Astrocyte (in vitro differentiated cells and primary cell): ENCODE results near the gene FIG4. TPM values are rescaled to one million over a fixed set of nuclear protein-coding genes. Genes with fewer than 3 reads are reported as not detected.
"Not testable (repeated sequence)": the region's sequence is repeated elsewhere in the genome, so short reads cannot be mapped to it uniquely, and the experiment has no call there.

Source experiments
- DNase-seq: peaks from one replicate; pipeline ENCODE4 v3.0.0-alpha.2; 2010; ENCODE audit warnings: low read depth
- FAIRE-seq: peaks from 2 replicates; lab custom pipeline; 2011; peaks lifted over from hg19 to GRCh38; lab: Jason Lieb, UNC
- H2AFZ ChIP-seq: 2 replicates; pipeline ENCODE4 v1.6.0; 2012; ENCODE audit warnings: low read depth, low read length, inconsistent platforms
- H3K27ac ChIP-seq: 2 replicates; pipeline ENCODE4 v1.5.1; 2011; ENCODE audit warnings: low read depth, low read length, inconsistent platforms
- H3K27me3 ChIP-seq: 2 replicates; pipeline ENCODE4 v1.6.0; 2011; ENCODE audit warnings: low read length, inconsistent platforms; ENCODE audit not compliant: insufficient read depth
- H3K36me3 ChIP-seq: 2 replicates; pipeline ENCODE4 v1.5.1; 2011; ENCODE audit warnings: low read length, inconsistent platforms; ENCODE audit not compliant: insufficient read depth
- H3K4me1 ChIP-seq: 2 replicates; pipeline ENCODE4 v1.5.1; 2011; ENCODE audit warnings: low read length, inconsistent platforms; ENCODE audit not compliant: insufficient read depth
- H3K4me2 ChIP-seq: 2 replicates; pipeline ENCODE4 v1.6.0; 2012; ENCODE audit warnings: low read length, inconsistent platforms
- H3K4me3 ChIP-seq: 2 replicates; pipeline ENCODE4 v1.5.1; 2011; ENCODE audit warnings: low read depth, mild to moderate bottlenecking, low read length, inconsistent platforms; ENCODE audit not compliant: insufficient read depth
- H3K79me2 ChIP-seq: 2 replicates; pipeline ENCODE4 v1.6.0; 2012; ENCODE audit warnings: mild to moderate bottlenecking, low read length, inconsistent platforms; ENCODE audit not compliant: insufficient read depth
- H3K9ac ChIP-seq: 2 replicates; pipeline ENCODE4 v1.6.0; 2012; ENCODE audit warnings: mild to moderate bottlenecking, low read length, inconsistent platforms
- H3K9me3 ChIP-seq: 2 replicates; pipeline ENCODE4 v1.5.1; 2012; ENCODE audit warnings: low read depth, mild to moderate bottlenecking, low read length, inconsistent platforms; ENCODE audit not compliant: insufficient read depth
- H4K20me1 ChIP-seq: 2 replicates; pipeline ENCODE4 v1.6.0; 2012; ENCODE audit warnings: low read length, inconsistent platforms; ENCODE audit not compliant: insufficient read depth
- H3K27ac Mint-ChIP-seq: one replicate; pipeline ENCODE4 v1.8.0; 2021; ENCODE audit warnings: mild to moderate bottlenecking, mixed read lengths; ENCODE audit not compliant: unreplicated experiment
- H3K27me3 Mint-ChIP-seq: one replicate; pipeline ENCODE4 v1.8.0; 2021; ENCODE audit warnings: low read depth, mixed read lengths; ENCODE audit not compliant: unreplicated experiment
- H3K36me3 Mint-ChIP-seq: one replicate; pipeline ENCODE4 v1.8.0; 2021; ENCODE audit warnings: low read depth, mixed read lengths; ENCODE audit not compliant: unreplicated experiment
- H3K4me1 Mint-ChIP-seq: one replicate; pipeline ENCODE4 v1.8.0; 2021; ENCODE audit warnings: low read depth, mixed read lengths; ENCODE audit not compliant: unreplicated experiment
- H3K4me3 Mint-ChIP-seq: one replicate; pipeline ENCODE4 v1.8.0; 2021; ENCODE audit warnings: mild to moderate bottlenecking, moderate library complexity, mixed read lengths; ENCODE audit not compliant: unreplicated experiment
- H3K9me3 Mint-ChIP-seq: one replicate; pipeline ENCODE4 v1.8.0; 2021; ENCODE audit warnings: mild to moderate bottlenecking, mixed read lengths; ENCODE audit not compliant: unreplicated experiment
- CTCF ChIP-seq: IDR thresholded peaks from 2 replicates; pipeline ENCODE4 v1.5.1; 2011; ENCODE audit warnings: low read depth, mild to moderate bottlenecking, inconsistent platforms, low read length, moderate library complexity; ENCODE audit not compliant: insufficient read depth
- EZH2 ChIP-seq: IDR thresholded peaks from 2 replicates; pipeline ENCODE4 v1.6.1; 2012; ENCODE audit warnings: mild to moderate bottlenecking, low read length, inconsistent platforms; ENCODE audit not compliant: insufficient read depth
- total RNA-seq: library from RNA; stranded (reverse); gene quantifications from 2 replicates; pipeline ENCODE4 v1.2.1, GENCODE V29; 2021

Gene FIG4
- total RNA-seq, 1 donor from 2014 or later = 8.4 TPM

GRCh38 chr6:109720311-109720710 lies 29.2 kb downstream of the FIG4 start:
- H3K27ac ChIP-seq = no peak overlapping the region
- Mint-ChIP-seq H3K9me3 (peaks cover 4% of the 10 kb centered on the region), H3K27ac (no peak overlapping the region), H3K27me3 (no peaks in the 10 kb centered on the region), H3K36me3 (peaks cover 1% of the 10 kb centered on the region), H3K4me1 (no peaks in the 10 kb centered on the region), H3K4me3 (no peak overlapping the region)
- FAIRE-seq (no peak), DNase-seq (no peak)
- no peaks in the 10 kb centered on the region for H4K20me1 ChIP-seq
- no peak overlapping the region for H3K9ac ChIP-seq
- H3K4me3 ChIP-seq = no peak overlapping the region
- no peak for TF ChIP-seq CTCF
- no peak for TF ChIP-seq EZH2
- no peak overlapping the region for H2AFZ ChIP-seq
- no peak overlapping the region for H3K4me2 ChIP-seq
- H3K79me2 ChIP-seq = no peaks in the 10 kb centered on the region
- H3K9me3 ChIP-seq = no peaks in the 10 kb centered on the region
- no peaks in the 10 kb centered on the region for H3K4me1 ChIP-seq
- no peaks in the 10 kb centered on the region for H3K27me3 ChIP-seq
- H3K36me3 ChIP-seq = no peaks in the 10 kb centered on the region

GRCh38 chr6:109722011-109722410 lies 30.9 kb downstream of the FIG4 start:
- TF ChIP-seq EZH2 (no peak), CTCF (no peak)
- Histone ChIP-seq H4K20me1 (no peaks in the 10 kb centered on the region), H3K27me3 (no peaks in the 10 kb centered on the region), H3K4me1 (no peaks in the 10 kb centered on the region), H3K36me3 (no peaks in the 10 kb centered on the region), H3K27ac (no peak overlapping the region), H3K9ac (no peak overlapping the region), H3K9me3 (no peaks in the 10 kb centered on the region), H2AFZ (no peak overlapping the region), H3K4me2 (no peak overlapping the region), H3K79me2 (no peaks in the 10 kb centered on the region), H3K4me3 (no peak overlapping the region)
- Mint-ChIP-seq H3K4me1 (no peaks in the 10 kb centered on the region), H3K27me3 (no peaks in the 10 kb centered on the region), H3K36me3 (peaks cover 3% of the 10 kb centered on the region), H3K4me3 (no peak overlapping the region), H3K27ac (no peak overlapping the region), H3K9me3 (peaks cover 8% of the 10 kb centered on the region)
- DNase-seq (no peak), FAIRE-seq (no peak)

- Mint-ChIP-seq H3K27me3 (no peaks in the 10 kb centered on the region), H3K9me3 (peaks cover 8% of the 10 kb centered on the region), H3K36me3 (peaks cover 3% of the 10 kb centered on the region), H3K4me1 (no peaks in the 10 kb centered on the region), H3K4me3 (no peak overlapping the region), H3K27ac (no peak overlapping the region)
- Histone ChIP-seq H4K20me1 (no peaks in the 10 kb centered on the region), H3K27ac (no peak overlapping the region), H3K4me2 (no peak overlapping the region), H3K36me3 (no peaks in the 10 kb centered on the region), H3K4me3 (no peak overlapping the region), H3K9me3 (no peaks in the 10 kb centered on the region), H3K79me2 (no peaks in the 10 kb centered on the region), H3K27me3 (no peaks in the 10 kb centered on the region), H3K9ac (no peak overlapping the region), H3K4me1 (no peaks in the 10 kb centered on the region), H2AFZ (no peak overlapping the region)
- FAIRE-seq = no peak
- DNase-seq = no peak
- no peak for TF ChIP-seq EZH2
- no peak for TF ChIP-seq CTCF
Observed at GRCh38 chr6:109722564-109723254, 31.6 kb downstream of the FIG4 start.

GRCh38 chr6:109725250-109725649 lies 34.2 kb downstream of the FIG4 start:
- not testable (repeated sequence) for FAIRE-seq, H3K27ac Mint-ChIP-seq, H3K4me1 Mint-ChIP-seq, H3K9ac ChIP-seq, H4K20me1 ChIP-seq, DNase-seq, H3K9me3 Mint-ChIP-seq, H2AFZ ChIP-seq, H3K79me2 ChIP-seq, H3K27me3 Mint-ChIP-seq, H3K36me3 ChIP-seq, H3K4me3 ChIP-seq, H3K36me3 Mint-ChIP-seq, H3K4me2 ChIP-seq, H3K4me3 Mint-ChIP-seq, H3K27me3 ChIP-seq, H3K9me3 ChIP-seq, H3K4me1 ChIP-seq, H3K27ac ChIP-seq
